K562 (cell line): Measurements from ENCODE around the gene AMBP. TPM values are rescaled to one million over a fixed set of nuclear protein-coding genes. Genes with fewer than 3 reads are reported as not detected.

Experiments used
- ATAC-seq: fragments of 200-7000 bp; cut with Tn5 transposase; 3 replicates; pipeline ENCODE4 v1.9.1; 2020; ENCODE audit warnings: moderate library complexity
- BruUV-seq: library from RNA; stranded (reverse); fragments of 400-500 nt; replicated peaks from 2 replicates; lab custom pipeline; 2021; lab: Mats Ljungman, UMichigan
- CTCF ChIA-PET: fragments of 300-600 bp; formaldehyde crosslinking; extraction: SDS; loops from one replicate; lab custom pipeline; 2021; ENCODE audit warnings: low intra/inter-chr PET ratio; lab: Yijun Ruan, JAX
- POLR2A ChIA-PET: fragments of 300-600, 350-650 bp; sonication (Branson Sonifier 250); formaldehyde crosslinking; extraction: SDS; loops from one replicate; lab custom pipeline; 2021; ENCODE audit warnings: antibody characterized with exemption, inconsistent platforms; lab: Yijun Ruan, JAX
- DNase-seq, 4 experiments: peaks; one replicate each; pipeline versions ENCODE4 v3.0.0 to v3.0.0-alpha.2; 2011 to 2018; ENCODE audit warnings: low spot score in 3 of 4, mixed read lengths in 3 of 4; ENCODE audit errors: extremely low read depth in 1 of 4
- FAIRE-seq: peaks from 2 replicates; lab custom pipeline; 2011; peaks lifted over from hg19 to GRCh38; lab: Jason Lieb, UNC
- H2AFZ ChIP-seq: 2 replicates; pipeline ENCODE4 v1.6.0; 2011; ENCODE audit warnings: low read depth, low read length, control low read depth, inconsistent platforms
- H3K27ac ChIP-seq: fragments of 200-600 bp; 3 replicates; pipeline ENCODE4 v1.8.0; 2011; ENCODE audit warnings: low read depth, mild to moderate bottlenecking, control low read depth, inconsistent platforms, low read length, moderate library complexity, mixed read lengths; ENCODE audit errors: extremely low read depth
- H3K27me3 ChIP-seq, 2 experiments: fragments of 300-600 bp in 1 of 2; 2 replicates in 1 of 2; 3 replicates in 1 of 2; pipeline versions ENCODE4 v1.6.0 to v1.8.0; 2011; ENCODE audit warnings: inconsistent platforms in 2 of 2, low read length in 2 of 2, mild to moderate bottlenecking in 1 of 2, mixed read lengths in 1 of 2, moderate library complexity in 1 of 2; ENCODE audit not compliant: control insufficient read depth in 2 of 2, insufficient read depth in 2 of 2
- H3K36me3 ChIP-seq: fragments of 300-600 bp; 3 replicates; pipeline ENCODE4 v1.8.0; 2011; ENCODE audit warnings: mild to moderate bottlenecking, low read length, inconsistent platforms; ENCODE audit not compliant: control insufficient read depth, insufficient read depth
- H3K4me1 ChIP-seq, 2 experiments: fragments of 200-600 bp in 1 of 2; replicated peaks in 1 of 2; 2 replicates in 1 of 2; 3 replicates in 1 of 2; pipeline versions ENCODE4 v1.5.1 to v1.8.0; 2011; ENCODE audit warnings: inconsistent platforms in 2 of 2, low read length in 2 of 2, mild to moderate bottlenecking in 1 of 2, mixed read lengths in 1 of 2, moderate library complexity in 1 of 2; ENCODE audit not compliant: control insufficient read depth in 2 of 2, insufficient read depth in 2 of 2
- H3K4me2 ChIP-seq: 2 replicates; pipeline ENCODE4 v1.6.1; 2011; ENCODE audit warnings: low read length, control low read depth, inconsistent platforms, mixed read lengths; ENCODE audit not compliant: insufficient read depth
- H3K4me3 ChIP-seq: fragments of 200-600 bp; sonication (generic), shearing (Covaris generic); 2 replicates; pipeline ENCODE4 v1.5.1; 2016; ENCODE audit warnings: control low read depth, inconsistent platforms
- H3K79me2 ChIP-seq: fragments of 200-600 bp; 3 replicates; pipeline ENCODE4 v1.8.0; 2011; ENCODE audit warnings: low read length, inconsistent platforms; ENCODE audit not compliant: control insufficient read depth, insufficient read depth
- H3K9ac ChIP-seq, 2 experiments: 2 replicates each; pipeline versions ENCODE4 v1.6.0 to v1.6.1; 2011; ENCODE audit warnings: low read depth in 2 of 2, low read length in 2 of 2, control low read depth in 1 of 2, inconsistent platforms in 1 of 2, mild to moderate bottlenecking in 1 of 2, mixed read lengths in 1 of 2; ENCODE audit not compliant: insufficient read depth in 1 of 2
- H3K9me1 ChIP-seq: one replicate; pipeline ENCODE4 v1.6.0; 2011; ENCODE audit warnings: inconsistent platforms, mild to moderate bottlenecking, low read length, moderate library complexity; ENCODE audit not compliant: control insufficient read depth, insufficient read depth
- H3K9me3 ChIP-seq: replicated peaks from 2 replicates; pipeline ENCODE4 v1.5.1; 2011; ENCODE audit warnings: low read depth, low read length, inconsistent platforms; ENCODE audit not compliant: control insufficient read depth, insufficient read depth
- H4K20me1 ChIP-seq: replicated peaks from 2 replicates; pipeline ENCODE4 v1.6.1; 2011; ENCODE audit warnings: low read length, inconsistent platforms, mixed read lengths; ENCODE audit not compliant: control insufficient read depth, insufficient read depth
- GTF2A2 ChIP-seq: IDR thresholded peaks from 2 replicates; pipeline ENCODE4 v1.6.1; 2016; ENCODE audit warnings: mild to moderate bottlenecking, missing genetic modification characterization, missing compliant biosample characterization
- HSF4 ChIP-seq: fragments of 250-450 bp; sonication (Bioruptor Pico); IDR thresholded peaks from 2 replicates; pipeline ENCODE4 v2.1.2; 2022; ENCODE audit warnings: mild to moderate bottlenecking, moderate library complexity, borderline replicate concordance
- NFIX ChIP-seq: fragments of 250-450 bp; sonication (Bioruptor Pico); IDR thresholded peaks from 2 replicates; pipeline ENCODE4 v1.4.0; 2020; ENCODE audit warnings: low read depth, mild to moderate bottlenecking, moderate library complexity
- PCBP2 ChIP-seq: fragments of 200-400 bp; formaldehyde crosslinking; IDR thresholded peaks from 2 replicates; pipeline ENCODE4 v1.6.1; 2018; ENCODE audit warnings: low read length, low read depth, mild to moderate bottlenecking, moderate library complexity; ENCODE audit not compliant: poor library complexity, severe bottlenecking
- PML ChIP-seq: IDR thresholded peaks from 2 replicates; pipeline ENCODE4 v1.6.1; 2012; ENCODE audit warnings: low read length, inconsistent platforms
- SIN3B ChIP-seq: fragments of 450-650 bp; IDR thresholded peaks from 2 replicates; pipeline ENCODE4 v1.6.1; 2017; ENCODE audit warnings: low read depth, mild to moderate bottlenecking, moderate library complexity
- SNRNP70 ChIP-seq: fragments of 200-400 bp; formaldehyde crosslinking; optimal IDR thresholded peaks from 2 replicates; pipeline ENCODE3; 2017; ENCODE audit warnings: low read depth, low read length
- WGBS: fragments of 100-300 bp; shearing (Covaris generic); methylation state at CpG from one replicate; pipeline ENCODE4 v1.1.6; 2016; ENCODE audit warnings: low coverage, mixed read lengths; ENCODE audit not compliant: insufficient coverage; ENCODE audit errors: missing lambda C conversion rate; 5-methylcytosine and 5-hydroxymethylcytosine counted together
- in situ Hi-C: fragments of 300-500 bp; cut with MboI; formaldehyde crosslinking; loops from 4 replicates; pipeline ENCODE4 v1.15.0; 2018; ENCODE audit warnings: inconsistent platforms, mixed read lengths
- intact Hi-C: fragments of 100-400 bp; cut with micrococcal nuclease; formaldehyde crosslinking; loops from 2 replicates; pipeline ENCODE4 v1.14.2; 2022
- polyA plus RNA-seq, 8 experiments: library from polyadenylated mRNA; depleted of rRNA in 4 of 8; stranded (reverse) in 5 of 8; unstranded in 3 of 8; fragments of >200 nt; fragmentation: Nextera tagmentation in 2 of 8; fragmentation: Illumina TruSeq in 1 of 8; extraction: Ambion mirVana in 2 of 8; extraction: Trizol in 1 of 8; gene quantifications; 2 replicates each; pipeline versions ENCODE4 v1.2.1 to v1.2.3, GENCODE V29; 2011 to 2014; ENCODE audit warnings: inconsistent platforms in 1 of 8, missing spikeins in 1 of 8
- total RNA-seq, 7 experiments: library from RNA; depleted of rRNA in 6 of 7; stranded (reverse); fragments of >200 nt in 6 of 7; fragmentation: Illumina TruSeq in 2 of 7; extraction: Trizol in 2 of 7; gene quantifications; 2 replicates each; pipeline versions ENCODE4 v1.2.1 to v1.2.3, GENCODE V29; 2011 to 2021; ENCODE audit warnings: low replicate concordance in 1 of 7
- TF ChIP-seq, protein P1 (sequence below): fragments of 150-350 bp; conservative IDR thresholded peaks from 2 replicates; pipeline ENCODE4 v1.6.1; 2014; ENCODE audit warnings: low read length
- TF ChIP-seq, protein P2 (sequence below), 2 experiments: fragments of 450-650 bp; formaldehyde crosslinking in 1 of 2; IDR thresholded peaks; 2 replicates each; pipeline versions ENCODE4 v1.4.0 to v1.6.1; 2014 to 2020; ENCODE audit warnings: mild to moderate bottlenecking in 2 of 2, borderline replicate concordance in 1 of 2, low read depth in 1 of 2

AMBP gene
- total and polyA plus RNA-seq, 9 of the 15 experiments (the other 6 are each of a cell fraction or from before 2014, with no cell fraction given), result 1.3 TPM; not detected in 8

DNA sequence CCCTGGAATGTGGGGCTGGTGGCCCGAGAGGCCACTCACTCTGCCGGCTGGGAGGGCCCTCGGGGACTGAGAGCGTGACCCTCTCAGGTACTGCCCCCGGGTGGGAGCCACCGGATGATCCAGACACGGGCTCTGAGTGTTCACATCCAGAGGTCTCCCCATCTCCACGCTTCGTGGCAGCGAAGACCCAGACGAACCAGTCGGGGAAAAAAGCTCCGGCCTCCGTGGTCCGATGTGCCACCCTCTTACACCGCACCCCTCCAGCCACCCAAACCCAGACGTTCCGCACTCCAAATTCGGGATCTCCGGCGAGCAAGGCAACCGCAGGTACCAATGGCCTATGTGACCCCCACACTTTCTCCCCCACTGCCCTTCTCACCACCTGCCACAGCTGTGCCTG lies 49.5 kb downstream of the AMBP start:
- FAIRE-seq (no peak), ATAC-seq (no peak), DNase-seq (no peak)
- no peak overlapping the region for H2AFZ ChIP-seq
- no peak overlapping the region; a peak in 1 of 4 replicates for H3K9ac ChIP-seq
- H4K20me1 ChIP-seq, result peaks cover 3% of the 10 kb centered on the region; the same call in 1 of the 2 replicates
- no peaks in the 10 kb centered on the region for H3K9me3 ChIP-seq
- H3K4me1 ChIP-seq, result peaks cover 0 to 3% of the 10 kb centered on the region in 2 experiments; a peak in 2 of 5 replicates
- in situ Hi-C loops, result no loop called here
- H3K79me2 ChIP-seq, result no peaks in the 10 kb centered on the region
- 46% methylated on average over 22 of the region's 22 CpGs for WGBS
- H3K4me3 ChIP-seq, result no peak overlapping the region
- no peaks in the 10 kb centered on the region for H3K27me3 ChIP-seq
- peaks cover 3% of the 10 kb centered on the region; the same call in 1 of the 3 replicates for H3K36me3 ChIP-seq
- CTCF ChIA-PET, result no interaction called here
- no peak overlapping the region for H3K4me2 ChIP-seq
- BruUV-seq, result no TSS peak
- POLR2A ChIA-PET, result no interaction called here
- peaks cover 7% of the 10 kb centered on the region for H3K9me1 ChIP-seq
- TF ChIP-seq NFIX (CRISPR knock-in tag), result no peak
- TF ChIP-seq SIN3B, result no peak
- TF ChIP-seq SNRNP70, result no peak
- TF ChIP-seq PCBP2, result no peak
- no peak for TF ChIP-seq PML
- TF ChIP-seq, protein P1, sequence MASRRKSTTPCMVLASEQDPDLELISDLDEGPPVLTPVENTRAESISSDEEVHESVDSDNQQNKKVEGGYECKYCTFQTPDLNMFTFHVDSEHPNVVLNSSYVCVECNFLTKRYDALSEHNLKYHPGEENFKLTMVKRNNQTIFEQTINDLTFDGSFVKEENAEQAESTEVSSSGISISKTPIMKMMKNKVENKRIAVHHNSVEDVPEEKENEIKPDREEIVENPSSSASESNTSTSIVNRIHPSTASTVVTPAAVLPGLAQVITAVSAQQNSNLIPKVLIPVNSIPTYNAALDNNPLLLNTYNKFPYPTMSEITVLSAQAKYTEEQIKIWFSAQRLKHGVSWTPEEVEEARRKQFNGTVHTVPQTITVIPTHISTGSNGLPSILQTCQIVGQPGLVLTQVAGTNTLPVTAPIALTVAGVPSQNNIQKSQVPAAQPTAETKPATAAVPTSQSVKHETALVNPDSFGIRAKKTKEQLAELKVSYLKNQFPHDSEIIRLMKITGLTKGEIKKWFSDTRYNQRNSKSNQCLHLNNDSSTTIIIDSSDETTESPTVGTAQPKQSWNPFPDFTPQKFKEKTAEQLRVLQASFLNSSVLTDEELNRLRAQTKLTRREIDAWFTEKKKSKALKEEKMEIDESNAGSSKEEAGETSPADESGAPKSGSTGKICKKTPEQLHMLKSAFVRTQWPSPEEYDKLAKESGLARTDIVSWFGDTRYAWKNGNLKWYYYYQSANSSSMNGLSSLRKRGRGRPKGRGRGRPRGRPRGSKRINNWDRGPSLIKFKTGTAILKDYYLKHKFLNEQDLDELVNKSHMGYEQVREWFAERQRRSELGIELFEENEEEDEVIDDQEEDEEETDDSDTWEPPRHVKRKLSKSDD, result no peak
- TF ChIP-seq HSF4 (CRISPR knock-in tag), result no peak
- no peak for TF ChIP-seq GTF2A2 (tag)
- TF ChIP-seq, protein P2, sequence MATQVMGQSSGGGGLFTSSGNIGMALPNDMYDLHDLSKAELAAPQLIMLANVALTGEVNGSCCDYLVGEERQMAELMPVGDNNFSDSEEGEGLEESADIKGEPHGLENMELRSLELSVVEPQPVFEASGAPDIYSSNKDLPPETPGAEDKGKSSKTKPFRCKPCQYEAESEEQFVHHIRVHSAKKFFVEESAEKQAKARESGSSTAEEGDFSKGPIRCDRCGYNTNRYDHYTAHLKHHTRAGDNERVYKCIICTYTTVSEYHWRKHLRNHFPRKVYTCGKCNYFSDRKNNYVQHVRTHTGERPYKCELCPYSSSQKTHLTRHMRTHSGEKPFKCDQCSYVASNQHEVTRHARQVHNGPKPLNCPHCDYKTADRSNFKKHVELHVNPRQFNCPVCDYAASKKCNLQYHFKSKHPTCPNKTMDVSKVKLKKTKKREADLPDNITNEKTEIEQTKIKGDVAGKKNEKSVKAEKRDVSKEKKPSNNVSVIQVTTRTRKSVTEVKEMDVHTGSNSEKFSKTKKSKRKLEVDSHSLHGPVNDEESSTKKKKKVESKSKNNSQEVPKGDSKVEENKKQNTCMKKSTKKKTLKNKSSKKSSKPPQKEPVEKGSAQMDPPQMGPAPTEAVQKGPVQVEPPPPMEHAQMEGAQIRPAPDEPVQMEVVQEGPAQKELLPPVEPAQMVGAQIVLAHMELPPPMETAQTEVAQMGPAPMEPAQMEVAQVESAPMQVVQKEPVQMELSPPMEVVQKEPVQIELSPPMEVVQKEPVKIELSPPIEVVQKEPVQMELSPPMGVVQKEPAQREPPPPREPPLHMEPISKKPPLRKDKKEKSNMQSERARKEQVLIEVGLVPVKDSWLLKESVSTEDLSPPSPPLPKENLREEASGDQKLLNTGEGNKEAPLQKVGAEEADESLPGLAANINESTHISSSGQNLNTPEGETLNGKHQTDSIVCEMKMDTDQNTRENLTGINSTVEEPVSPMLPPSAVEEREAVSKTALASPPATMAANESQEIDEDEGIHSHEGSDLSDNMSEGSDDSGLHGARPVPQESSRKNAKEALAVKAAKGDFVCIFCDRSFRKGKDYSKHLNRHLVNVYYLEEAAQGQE (IDR thresholded peaks at IDR 0.05; ENCODE audit: borderline replicate concordance), result no peak
- TF ChIP-seq, protein P2 (CRISPR knock-in tag; IDR thresholded peaks at IDR 0.05; ENCODE audit: low read depth), result no peak
- no peak overlapping the region for H3K27ac ChIP-seq
- intact Hi-C loops, result no loop called here
